ENCODE data around the gene PGA4.
"Not testable (repeated sequence)": the region's sequence is repeated elsewhere in the genome, so short reads cannot be mapped to it uniquely, and the experiment has no call there.

Gene PGA4

DNA sequence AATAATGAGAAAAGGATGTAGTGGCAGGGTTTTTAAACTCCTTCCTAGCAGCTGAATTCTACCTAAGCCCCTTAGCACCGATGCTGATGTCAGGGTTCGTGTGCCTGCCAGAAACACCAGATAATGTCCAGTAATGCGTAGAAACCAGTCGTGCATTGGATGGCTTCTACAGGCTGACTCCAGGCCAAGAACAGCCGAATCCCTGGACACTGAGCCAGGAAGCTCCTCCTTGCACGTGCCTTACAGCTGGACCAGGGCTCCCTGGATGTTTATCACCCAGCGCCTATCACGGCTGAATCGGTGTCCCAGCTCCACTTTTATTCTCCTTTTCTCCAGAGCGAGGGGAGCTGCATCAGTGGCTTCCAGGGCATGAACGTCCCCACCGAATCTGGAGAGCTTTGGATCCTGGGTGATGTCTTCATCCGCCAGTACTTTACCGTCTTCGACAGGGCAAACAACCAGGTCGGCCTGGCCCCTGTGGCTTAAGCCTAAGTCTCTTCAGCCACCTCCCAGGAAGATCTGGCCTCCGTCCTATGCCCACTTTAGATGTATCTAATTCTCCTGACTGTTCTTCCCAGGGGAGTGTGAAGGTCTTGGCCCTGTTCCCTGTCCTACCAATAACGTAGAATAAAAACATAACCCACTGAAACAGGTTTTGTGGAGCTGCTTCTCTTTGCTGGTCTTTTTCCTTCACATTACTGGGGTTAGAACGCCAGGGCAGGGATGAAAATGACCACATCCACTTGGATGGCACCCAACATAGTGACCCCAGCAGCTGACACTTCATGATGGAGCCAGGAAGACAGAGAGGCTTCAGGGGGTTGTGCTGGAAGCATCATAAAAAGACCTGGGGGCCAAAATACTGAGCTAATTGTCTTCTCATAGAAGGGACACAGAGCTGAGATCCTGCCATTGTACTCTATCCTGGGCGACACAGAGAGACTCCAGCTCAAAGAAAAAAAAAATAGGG lies 28.9 kb downstream of the PGA4 start:
- DNase-seq (ENCODE audit: low read depth, low spot score), result not testable (repeated sequence)

DNA sequence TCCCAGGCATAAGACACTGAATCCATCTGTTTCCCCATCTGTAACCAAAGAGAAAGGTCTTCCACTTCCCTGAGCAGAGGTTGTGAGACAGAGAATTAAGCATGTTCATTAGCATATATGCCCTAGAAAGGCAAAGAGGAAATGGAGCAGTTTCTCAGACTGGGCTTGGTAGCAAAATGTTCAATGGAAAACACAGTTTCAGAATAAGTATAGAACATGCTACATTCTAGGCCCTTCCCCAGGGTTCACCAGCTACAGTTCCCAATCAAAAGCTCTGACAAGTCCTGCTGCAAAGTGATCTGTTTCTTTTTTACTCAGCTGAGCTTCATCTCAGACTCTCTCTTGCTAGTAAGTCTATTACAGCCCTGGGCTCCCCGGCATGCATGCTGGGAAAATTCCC lies 30.2 kb downstream of the PGA4 start:
- not testable (repeated sequence) for DNase-seq (ENCODE audit: low read depth, low spot score)

- DNase-seq (ENCODE audit: low read depth, low spot score), result peak; percentile 33
These were observed 32.4 kb downstream of the PGA4 start for GRCh38 chr11:61254403-61255025.

GRCh38 chr11:61256710-61257482 lies 34.7 kb downstream of the PGA4 start:
- no peak for DNase-seq (ENCODE audit: low read depth, low spot score)

DNA sequence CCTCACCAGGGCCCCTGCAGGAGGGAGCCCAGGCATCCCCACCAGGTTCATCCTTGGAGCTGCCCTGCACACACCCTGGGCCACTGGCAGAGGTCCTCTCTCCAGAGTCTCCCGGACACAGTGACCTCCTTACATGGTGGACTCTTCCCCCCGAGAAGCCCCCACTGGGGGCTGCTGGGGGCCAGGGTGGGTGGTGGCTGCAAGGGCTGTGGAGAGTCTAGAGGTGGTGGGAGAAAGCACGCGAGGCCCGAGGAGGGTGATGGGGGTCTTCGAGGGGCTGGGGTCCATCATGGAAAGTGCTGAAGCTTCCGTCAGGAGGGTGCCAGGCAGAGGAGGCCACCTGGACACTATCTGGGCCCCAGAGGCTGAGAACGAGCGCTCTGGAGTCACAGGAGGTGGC lies 36.4 kb downstream of the PGA4 start:
- DNase-seq (ENCODE audit: low read depth, low spot score), result no peak

GRCh38 chr11:61259363-61259762 lies 37.2 kb downstream of the PGA4 start:
- DNase-seq (ENCODE audit: low read depth, low spot score), result no peak

DNA sequence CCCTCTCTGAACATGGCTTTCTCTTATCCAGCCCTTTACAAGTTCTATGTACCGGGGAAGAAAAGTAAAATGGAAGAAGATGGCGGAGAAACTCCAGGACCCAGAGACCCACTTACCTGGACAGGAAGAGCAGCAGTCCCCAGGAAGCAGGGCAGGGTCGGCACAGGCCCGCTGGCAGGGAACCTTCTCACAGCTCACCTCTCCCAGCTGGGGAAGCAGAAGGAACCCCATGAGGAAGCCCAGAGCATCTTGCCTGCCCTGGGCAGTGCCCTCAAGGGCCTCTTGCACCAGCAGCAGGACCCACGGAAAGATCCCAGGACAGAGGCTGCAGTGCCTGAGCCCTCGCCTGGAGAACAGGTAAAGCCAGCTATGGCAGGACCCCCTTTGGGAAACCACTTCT lies 42.2 kb downstream of the PGA4 start:
- DNase-seq (ENCODE audit: low read depth, low spot score), result no peak

- no peak for DNase-seq (ENCODE audit: low read depth, low spot score)
These were observed 42.6 kb downstream of the PGA4 start for GRCh38 chr11:61264795-61265194.

GRCh38 chr11:61265357-61265756 lies 43.2 kb downstream of the PGA4 start:
- no peak for DNase-seq (ENCODE audit: low read depth, low spot score)

GRCh38 chr11:61266602-61267001 lies 44.5 kb downstream of the PGA4 start:
- DNase-seq (ENCODE audit: low read depth, low spot score), result no peak

DNA sequence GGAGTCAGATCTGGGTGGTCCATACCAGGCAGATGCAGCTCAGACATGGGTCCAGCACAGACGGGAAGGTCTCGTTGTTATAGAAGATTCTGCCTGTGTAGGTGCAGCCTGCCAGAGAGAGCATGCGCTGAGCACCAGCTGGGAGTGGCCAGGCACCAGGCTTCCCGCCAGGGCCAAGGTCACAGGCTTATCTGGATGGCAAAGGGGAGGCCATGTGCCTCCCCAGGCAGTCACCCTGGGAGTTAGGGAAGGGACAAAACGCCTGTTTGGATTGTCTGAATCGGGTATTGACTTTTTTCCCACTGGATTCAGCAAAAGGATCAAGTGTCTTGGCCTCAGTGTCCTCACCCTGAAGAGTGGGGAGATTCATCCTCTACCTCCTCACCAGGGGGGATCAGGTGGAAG lies 45.3 kb downstream of the PGA4 start:
- DNase-seq (ENCODE audit: low read depth, low spot score), result no peak

DNA sequence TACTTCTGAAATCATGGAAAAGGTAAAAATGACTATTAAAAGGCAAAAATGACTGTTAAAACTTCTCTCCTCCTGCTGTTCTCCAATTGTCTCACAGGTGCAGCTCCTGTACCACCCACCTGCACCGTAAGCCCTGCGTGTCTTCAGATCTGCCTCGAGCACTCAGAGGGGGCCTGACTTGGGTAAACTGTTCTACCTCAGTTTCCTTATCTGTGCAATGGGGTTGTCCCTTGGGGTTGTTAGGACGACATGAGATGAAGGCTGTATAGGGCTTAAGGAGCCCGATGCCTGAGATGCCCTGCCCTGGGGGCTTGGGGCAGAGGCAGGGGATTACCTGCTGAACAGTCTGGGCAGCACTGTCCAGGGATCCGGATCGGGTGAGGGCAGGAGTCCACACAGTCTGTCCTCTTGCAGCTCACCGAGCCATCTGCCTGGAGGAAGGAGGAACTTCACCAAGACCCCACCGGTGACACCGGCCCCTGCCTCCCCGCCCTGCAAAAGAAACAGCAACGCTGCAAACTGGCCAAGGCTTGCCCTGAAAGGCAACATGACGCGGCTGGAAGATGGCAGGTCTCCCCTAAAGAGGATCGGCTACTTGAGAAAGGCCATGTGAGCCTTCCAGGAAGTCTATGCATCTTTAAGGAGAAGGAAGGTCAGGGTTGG lies 46.6 kb downstream of the PGA4 start:
- no peak for DNase-seq (ENCODE audit: low read depth, low spot score)

- DNase-seq (ENCODE audit: low read depth, low spot score), result no peak
These were observed 48.4 kb downstream of the PGA4 start for GRCh38 chr11:61270354-61271076.

DNA sequence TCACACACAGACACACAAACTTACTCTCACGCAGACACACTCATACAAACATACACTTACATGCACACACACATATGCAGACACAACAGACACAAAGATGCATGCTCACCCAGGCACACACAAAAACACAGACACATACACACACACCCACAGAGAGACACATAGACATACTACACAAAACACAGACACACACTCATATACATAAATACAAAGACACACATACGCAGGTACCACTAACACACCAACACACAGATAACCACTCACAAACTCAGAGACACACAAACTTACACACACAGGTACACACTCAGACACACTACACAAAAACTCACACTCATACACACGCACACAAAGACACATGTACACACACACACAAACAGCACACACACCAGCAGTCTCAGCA lies 50.6 kb downstream of the PGA4 start:
- no peak for DNase-seq (ENCODE audit: low read depth, low spot score)

GRCh38 chr11:61273178-61274078 lies 51.3 kb downstream of the PGA4 start:
- no peak for DNase-seq (ENCODE audit: low read depth, low spot score)

GRCh38 chr11:61274084-61274483 lies 51.9 kb downstream of the PGA4 start:
- DNase-seq (ENCODE audit: low read depth, low spot score), result no peak

GRCh38 chr11:61275191-61275590 lies 53.0 kb downstream of the PGA4 start:
- no peak for DNase-seq (ENCODE audit: low read depth, low spot score)

DNA sequence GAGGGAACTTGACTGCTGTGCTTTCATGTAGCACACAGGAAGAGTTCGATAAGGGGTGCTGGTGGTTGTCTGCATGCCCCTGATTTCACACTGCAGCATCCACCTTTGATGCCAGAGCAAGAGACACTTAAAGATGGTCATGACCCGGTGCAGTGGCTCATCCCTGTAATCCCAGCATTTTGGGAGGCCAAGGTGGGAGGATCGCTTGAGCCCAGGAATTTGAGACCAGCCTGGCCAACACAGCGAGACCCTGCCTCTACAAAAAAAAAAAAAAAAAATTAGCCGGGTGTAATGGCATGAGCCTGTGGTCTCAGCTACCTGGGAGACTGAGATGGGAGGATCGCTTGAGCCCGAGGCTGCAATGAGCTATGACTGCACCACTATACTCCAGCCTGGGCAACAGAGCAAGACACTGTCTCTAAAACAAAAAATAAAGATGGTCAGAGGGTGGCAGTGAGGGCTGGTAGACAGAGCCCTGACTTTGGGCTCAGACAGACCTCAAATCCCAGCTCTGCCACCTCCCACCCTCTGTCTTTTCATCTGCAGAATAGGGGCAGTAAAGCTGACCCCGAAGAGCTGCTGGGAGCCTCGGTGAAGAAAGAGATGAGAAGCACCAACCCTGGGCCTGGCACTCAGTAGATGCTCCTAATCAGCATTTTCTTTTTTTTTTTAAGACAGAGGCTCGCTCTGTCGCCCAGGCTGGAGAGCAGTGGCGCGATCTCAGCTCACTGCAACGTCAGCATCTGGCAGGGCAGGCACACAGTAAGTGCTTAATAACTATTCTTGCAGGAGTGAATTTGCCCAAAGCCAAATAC lies 55.2 kb downstream of the PGA4 start:
- DNase-seq (ENCODE audit: low read depth, low spot score), result no peak

GRCh38 chr11:61278001-61278470 lies 55.9 kb downstream of the PGA4 start:
- no peak for DNase-seq (ENCODE audit: low read depth, low spot score)
